Ectodermal cell (in vitro differentiated cells): ENCODE measurements around the gene DES.

ENCODE experiments used
- H3K27ac ChIP-seq: 2 replicates; pipeline ENCODE4 v1.7.0; 2013; ENCODE audit warnings: mild to moderate bottlenecking, low read depth, low read length; ENCODE audit not compliant: insufficient read depth, poor library complexity, severe bottlenecking
- H3K27me3 ChIP-seq: 2 replicates; pipeline ENCODE4 v1.7.0; 2013; ENCODE audit warnings: mild to moderate bottlenecking, low read length; ENCODE audit not compliant: insufficient read depth, control insufficient read depth, poor library complexity, severe bottlenecking
- H3K36me3 ChIP-seq: one replicate; pipeline ENCODE4 v1.7.0; 2013; ENCODE audit warnings: low read length; ENCODE audit not compliant: control insufficient read depth, insufficient read depth
- H3K4me1 ChIP-seq: one replicate; pipeline ENCODE4 v1.7.0; 2013; ENCODE audit warnings: low read length; ENCODE audit not compliant: control insufficient read depth, insufficient read depth
- H3K4me3 ChIP-seq: 2 replicates; pipeline ENCODE4 v1.7.0; 2013; ENCODE audit warnings: low read depth, low read length, control low read depth; ENCODE audit not compliant: insufficient read depth
- H3K9me3 ChIP-seq: 2 replicates; pipeline ENCODE4 v1.7.0; 2013; ENCODE audit warnings: mild to moderate bottlenecking, low read length, moderate library complexity; ENCODE audit not compliant: control insufficient read depth
- WGBS, 2 experiments: methylation state at CpG; one replicate each; pipeline ENCODE4 v1.1.7; 2013; ENCODE audit warnings: missing lambda C conversion rate in 2 of 2; 5-methylcytosine and 5-hydroxymethylcytosine counted together

DES gene

GRCh38 chr2:219399716-219400478, 18.3 kb upstream of the DES start:
- whole genome bisulfite sequencing, 2 experiments, result 78 to 81% methylated on average over 14 of the region's 14 CpGs
- Histone ChIP-seq H3K27ac (no peak overlapping the region), H3K27me3 (no peaks in the 10 kb centered on the region), H3K4me3 (no peak overlapping the region), H3K4me1 (peaks cover 15% of the 10 kb centered on the region), H3K9me3 (no peaks in the 10 kb centered on the region), H3K36me3 (no peaks in the 10 kb centered on the region)

GRCh38 chr2:219400562-219400961, 17.6 kb upstream of the DES start:
- Histone ChIP-seq H3K36me3 (no peaks in the 10 kb centered on the region), H3K4me1 (peaks cover 18% of the 10 kb centered on the region), H3K27ac (no peak overlapping the region), H3K9me3 (no peaks in the 10 kb centered on the region), H3K27me3 (no peaks in the 10 kb centered on the region), H3K4me3 (no peak overlapping the region)
- WGBS, 2 experiments, result 60 to 61% methylated on average over 6 of the region's 6 CpGs

- Histone ChIP-seq H3K4me3 (no peak overlapping the region), H3K27me3 (no peaks in the 10 kb centered on the region), H3K4me1 (peaks cover 18% of the 10 kb centered on the region), H3K9me3 (no peaks in the 10 kb centered on the region), H3K36me3 (no peaks in the 10 kb centered on the region), H3K27ac (no peak overlapping the region)
- 90 to 94% methylated on average over 8 of the region's 8 CpGs for WGBS, 2 experiments
Measured at GRCh38 chr2:219401606-219402005, 16.6 kb upstream of the DES start.

GRCh38 chr2:219402665-219403515, 15.3 kb upstream of the DES start:
- no peaks in the 10 kb centered on the region for H3K9me3 ChIP-seq
- no peak overlapping the region for H3K4me3 ChIP-seq
- no peak overlapping the region for H3K27ac ChIP-seq
- WGBS, 2 experiments, result 21 to 22% methylated on average over 10 to 13 of the region's 15 CpGs
- no peaks in the 10 kb centered on the region for H3K27me3 ChIP-seq
- H3K4me1 ChIP-seq, result peaks cover 18% of the 10 kb centered on the region
- no peaks in the 10 kb centered on the region for H3K36me3 ChIP-seq

GRCh38 chr2:219403861-219404260, 14.3 kb upstream of the DES start:
- Histone ChIP-seq H3K4me1 (peaks cover 18% of the 10 kb centered on the region), H3K27me3 (no peaks in the 10 kb centered on the region), H3K36me3 (no peaks in the 10 kb centered on the region), H3K4me3 (no peak overlapping the region), H3K27ac (no peak overlapping the region), H3K9me3 (no peaks in the 10 kb centered on the region)
- 94 to 95% methylated on average over 9 of the region's 9 CpGs for WGBS, 2 experiments

- Histone ChIP-seq H3K4me1 (peaks cover 18% of the 10 kb centered on the region), H3K36me3 (no peaks in the 10 kb centered on the region), H3K9me3 (no peaks in the 10 kb centered on the region), H3K27ac (no peak overlapping the region), H3K27me3 (no peaks in the 10 kb centered on the region), H3K4me3 (no peak overlapping the region)
- WGBS, 2 experiments, result 87% methylated on average over 10 of the region's 10 CpGs
Measured at GRCh38 chr2:219404291-219404910, 13.8 kb upstream of the DES start.

GRCh38 chr2:219404954-219405353, 13.2 kb upstream of the DES start:
- Histone ChIP-seq H3K36me3 (no peaks in the 10 kb centered on the region), H3K27me3 (no peaks in the 10 kb centered on the region), H3K4me1 (peaks cover 18% of the 10 kb centered on the region), H3K27ac (no peak overlapping the region), H3K4me3 (no peak overlapping the region), H3K9me3 (no peaks in the 10 kb centered on the region)
- 47% methylated on average over 7 of the region's 7 CpGs for WGBS, 2 experiments

- H3K27me3 ChIP-seq, result no peaks in the 10 kb centered on the region
- no peak overlapping the region for H3K4me3 ChIP-seq
- 77 to 81% methylated on average over 9 of the region's 9 CpGs for WGBS, 2 experiments
- no peaks in the 10 kb centered on the region for H3K9me3 ChIP-seq
- H3K36me3 ChIP-seq, result no peaks in the 10 kb centered on the region
- H3K27ac ChIP-seq, result no peak overlapping the region
- H3K4me1 ChIP-seq, result peaks cover 18% of the 10 kb centered on the region
Measured at GRCh38 chr2:219405451-219405850, 12.7 kb upstream of the DES start.

GRCh38 chr2:219405958-219406860, 12.0 kb upstream of the DES start:
- H3K27ac ChIP-seq, result no peak overlapping the region
- H3K9me3 ChIP-seq, result no peaks in the 10 kb centered on the region
- no peaks in the 10 kb centered on the region for H3K27me3 ChIP-seq
- no peaks in the 10 kb centered on the region for H3K36me3 ChIP-seq
- no peak overlapping the region for H3K4me3 ChIP-seq
- H3K4me1 ChIP-seq, result peaks cover 18% of the 10 kb centered on the region
- WGBS, 2 experiments, result 91 to 93% methylated on average over 7 of the region's 7 CpGs
